IMR-90 (cell line): ENCODE measurements around the gene TBC1D24. TPM values are rescaled to one million over a fixed set of nuclear protein-coding genes. Genes with fewer than 3 reads are reported as not detected.
A peak's percentile ranks its signal among the peaks of the same experiment; 100 is the strongest.

Source experiments
- ATAC-seq: fragments of 200-7000 bp; cut with Tn5 transposase; 2 replicates; pipeline ENCODE4 v1.9.1; 2020; ENCODE audit warnings: low read depth, mild to moderate bottlenecking, moderate library complexity
- BruUV-seq: library from RNA; stranded (reverse); fragments of 400-500 nt; replicated peaks from 2 replicates; lab custom pipeline; 2021; lab: Mats Ljungman, UMichigan
- CTCF ChIA-PET: fragments of 300-600 bp; formaldehyde crosslinking; extraction: SDS; loops from one replicate; lab custom pipeline; 2021; ENCODE audit warnings: antibody characterized with exemption; lab: Yijun Ruan, JAX
- POLR2A ChIA-PET: fragments of 300-600 bp; sonication (Branson Sonifier 250); formaldehyde crosslinking; loops from one replicate; lab custom pipeline; 2022; ENCODE audit warnings: antibody characterized with exemption; ENCODE audit not compliant: unreplicated experiment; lab: Charles Lee
- DNase-seq: peaks from one replicate; pipeline ENCODE4 v3.0.0; 2013
- H2AFZ ChIP-seq: replicated peaks from 2 replicates; pipeline ENCODE3; 2013; ENCODE audit warnings: low read length, mild to moderate bottlenecking; ENCODE audit not compliant: poor library complexity
- H2AK5ac ChIP-seq: 2 replicates; pipeline ENCODE4 v1.6.1; 2013; ENCODE audit warnings: low read depth, low read length, inconsistent platforms
- H2AK9ac ChIP-seq: replicated peaks from 2 replicates; pipeline ENCODE3; 2013; ENCODE audit warnings: mild to moderate bottlenecking, low read depth, low read length, moderate library complexity; ENCODE audit not compliant: poor library complexity
- H2BK120ac ChIP-seq: 2 replicates; pipeline ENCODE4 v1.6.1; 2013; ENCODE audit warnings: low read depth, low read length, inconsistent platforms
- H2BK15ac ChIP-seq: 3 replicates; pipeline ENCODE4 v1.6.1; 2013; ENCODE audit warnings: low read depth, low read length, inconsistent platforms
- H2BK20ac ChIP-seq: 2 replicates; pipeline ENCODE4 v1.6.1; 2013; ENCODE audit warnings: low read depth, mild to moderate bottlenecking, inconsistent platforms, low read length, moderate library complexity
- H2BK5ac ChIP-seq: 2 replicates; pipeline ENCODE4 v1.6.1; 2013; ENCODE audit warnings: mild to moderate bottlenecking, low read depth, low read length, inconsistent platforms; ENCODE audit not compliant: poor library complexity, severe bottlenecking
- H3K14ac ChIP-seq: replicated peaks from 2 replicates; pipeline ENCODE4 v1.6.1; 2013; ENCODE audit warnings: low read depth, low read length, inconsistent platforms
- H3K18ac ChIP-seq: 2 replicates; pipeline ENCODE4 v1.6.1; 2013; ENCODE audit warnings: low read depth, low read length, control low read depth
- H3K23ac ChIP-seq: 2 replicates; pipeline ENCODE4 v1.6.1; 2013; ENCODE audit warnings: low read depth, low read length, inconsistent platforms
- H3K27ac ChIP-seq: 2 replicates; pipeline ENCODE4 v1.5.1; 2013; ENCODE audit warnings: mild to moderate bottlenecking, control low read depth, low read length; ENCODE audit not compliant: insufficient read depth
- H3K27me3 ChIP-seq: 2 replicates; pipeline ENCODE4 v1.6.1; 2013; ENCODE audit warnings: low read length; ENCODE audit not compliant: control insufficient read depth, insufficient read depth
- H3K36me3 ChIP-seq: 2 replicates; pipeline ENCODE4 v1.6.1; 2013; ENCODE audit warnings: low read length, mixed read lengths; ENCODE audit not compliant: control insufficient read depth, insufficient read depth
- H3K4ac ChIP-seq: 2 replicates; pipeline ENCODE4 v1.6.1; 2013; ENCODE audit warnings: low read depth, low read length, inconsistent platforms
- H3K4me1 ChIP-seq: 2 replicates; pipeline ENCODE4 v1.6.1; 2013; ENCODE audit warnings: low read length, mixed read lengths; ENCODE audit not compliant: control insufficient read depth, insufficient read depth
- H3K4me2 ChIP-seq: 2 replicates; pipeline ENCODE4 v1.6.1; 2013; ENCODE audit warnings: low read depth, mild to moderate bottlenecking, control low read depth, low read length, moderate library complexity
- H3K4me3 ChIP-seq: 2 replicates; pipeline ENCODE4 v1.5.1; 2013; ENCODE audit warnings: low read depth, mild to moderate bottlenecking, control low read depth, low read length, moderate library complexity; ENCODE audit not compliant: insufficient read depth
- H3K56ac ChIP-seq: 2 replicates; pipeline ENCODE4 v1.6.1; 2013; ENCODE audit warnings: low read length, inconsistent platforms; ENCODE audit not compliant: insufficient read depth; ENCODE audit errors: extremely low read depth
- H3K79me1 ChIP-seq, 2 experiments: 2 replicates each; pipeline ENCODE4 v1.6.1; 2013; ENCODE audit warnings: low read length in 2 of 2, inconsistent platforms in 1 of 2, low read depth in 1 of 2
- H3K9ac ChIP-seq: 2 replicates; pipeline ENCODE4 v1.6.1; 2013; ENCODE audit warnings: low read depth, low read length, control low read depth
- H3K9me1 ChIP-seq: 2 replicates; pipeline ENCODE4 v1.6.1; 2013; ENCODE audit warnings: low read length, inconsistent platforms; ENCODE audit not compliant: insufficient read depth
- H3K9me3 ChIP-seq: 2 replicates; pipeline ENCODE4 v1.6.1; 2013; ENCODE audit warnings: low read length; ENCODE audit not compliant: control insufficient read depth, insufficient read depth
- H4K20me1 ChIP-seq: 2 replicates; pipeline ENCODE4 v1.6.1; 2013; ENCODE audit warnings: low read length, inconsistent platforms; ENCODE audit not compliant: insufficient read depth
- H4K5ac ChIP-seq: 2 replicates; pipeline ENCODE4 v1.6.1; 2013; ENCODE audit warnings: mild to moderate bottlenecking, low read depth, low read length, control low read depth
- H4K8ac ChIP-seq, 2 experiments: 2 replicates each; pipeline ENCODE4 v1.6.1; 2013; ENCODE audit warnings: low read depth in 2 of 2, low read length in 2 of 2, control low read depth in 1 of 2, inconsistent platforms in 1 of 2
- H4K91ac ChIP-seq: 2 replicates; pipeline ENCODE4 v1.6.1; 2013; ENCODE audit warnings: low read depth, low read length, inconsistent platforms; ENCODE audit not compliant: insufficient read depth
- CEBPB ChIP-seq: IDR thresholded peaks from 2 replicates; pipeline ENCODE4 v1.6.1; 2012; ENCODE audit warnings: low read depth, low read length, improper control_type of control experiment
- CHD1 ChIP-seq: IDR thresholded peaks from 2 replicates; pipeline ENCODE4 v1.6.1; 2012; ENCODE audit warnings: low read depth, low read length, improper control_type of control experiment
- CTCF ChIP-seq: conservative IDR thresholded peaks from 2 replicates; pipeline ENCODE4 v1.5.1; 2012; ENCODE audit warnings: mild to moderate bottlenecking, low read depth, low read length, improper control_type of control experiment
- ELK1 ChIP-seq: fragments of 150-350 bp; IDR thresholded peaks from 2 replicates; pipeline ENCODE4 v1.6.1; 2016; ENCODE audit warnings: low read depth, mild to moderate bottlenecking, low read length, moderate library complexity, borderline replicate concordance
- FOS ChIP-seq: fragments of 150-350 bp; IDR thresholded peaks from 2 replicates; pipeline ENCODE4 v1.6.1; 2016; ENCODE audit warnings: low read depth, low read length
- MAFK ChIP-seq: IDR thresholded peaks from 2 replicates; pipeline ENCODE4 v1.6.1; 2012; ENCODE audit warnings: low read depth, low read length, improper control_type of control experiment
- POLR2A ChIP-seq: IDR thresholded peaks from 2 replicates; pipeline ENCODE4 v1.6.1; 2012; ENCODE audit warnings: mild to moderate bottlenecking, low read depth, low read length
- RAD21 ChIP-seq: IDR thresholded peaks from 2 replicates; pipeline ENCODE4 v1.6.1; 2012; ENCODE audit warnings: low read length, improper control_type of control experiment
- RCOR1 ChIP-seq: IDR thresholded peaks from 2 replicates; pipeline ENCODE4 v1.6.1; 2012; ENCODE audit warnings: mild to moderate bottlenecking, low read length, improper control_type of control experiment; ENCODE audit not compliant: insufficient replicate concordance
- USF2 ChIP-seq: fragments of 150-350 bp; IDR thresholded peaks from 2 replicates; pipeline ENCODE4 v1.6.1; 2017; ENCODE audit warnings: mild to moderate bottlenecking, antibody characterized with exemption, low read length, low read depth
- WGBS, 2 experiments: methylation state at CpG; one replicate each; pipeline versions ENCODE4 v1.1.5 to v1.1.7; 2013; ENCODE audit warnings: missing lambda C conversion rate in 2 of 2; ENCODE audit not compliant: insufficient read length in 1 of 2; ENCODE audit errors: extremely low coverage in 2 of 2; 5-methylcytosine and 5-hydroxymethylcytosine counted together
- dilution Hi-C: fragments of 300-500 bp; cut with HindIII; formaldehyde crosslinking; loops from one replicate; pipeline ENCODE4 v1.14.3; 2018; ENCODE audit warnings: low sequenced_read_pairs; ENCODE audit not compliant: unreplicated experiment
- in situ Hi-C: fragments of 300-500 bp; cut with MboI; formaldehyde crosslinking; loops from 3 replicates; pipeline ENCODE4 v1.14.3; 2019; ENCODE audit warnings: low sequenced_read_pairs, inconsistent platforms, mixed read lengths
- intact Hi-C: fragments of 100-400 bp; cut with micrococcal nuclease; formaldehyde crosslinking; loops from 2 replicates; pipeline ENCODE4 v1.10.0; 2022
- polyA plus RNA-seq, 3 experiments: library from polyadenylated mRNA; depleted of rRNA; stranded (reverse); fragments of >200 nt; gene quantifications; 2 replicates each; pipeline ENCODE4 v1.2.3, GENCODE V29; 2012; ENCODE audit warnings: low replicate concordance in 1 of 3
- total RNA-seq: library from RNA; depleted of rRNA; stranded (reverse); fragments of >200 nt; gene quantifications from 2 replicates; pipeline ENCODE4 v1.2.3, GENCODE V29; 2012

TBC1D24 gene
- total and polyA plus RNA-seq, 2 of the 4 experiments (the other 2 are of a cell fraction), result 7.5 to 13.4 TPM

- Histone ChIP-seq H4K8ac (no peak overlapping the region), H2BK120ac (no peak overlapping the region), H2BK5ac (no peak overlapping the region), H3K9ac (no peak overlapping the region), H3K14ac (no peak overlapping the region), H3K4me3 (no peak overlapping the region), H4K20me1 (peaks cover 18% of the 10 kb centered on the region), H2AK9ac (no peak overlapping the region), H2BK15ac (no peak overlapping the region), H3K9me3 (no peaks in the 10 kb centered on the region), H3K23ac (no peak overlapping the region), H3K27me3 (no peaks in the 10 kb centered on the region), H3K27ac (no peak overlapping the region), H3K4ac (no peak overlapping the region), H2AFZ (peak overlapping the region; percentile 58), H2AK5ac (no peak overlapping the region), H4K5ac (no peak overlapping the region), H3K4me1 (peaks cover 3% of the 10 kb centered on the region), H3K4me2 (no peak overlapping the region), H3K56ac (no peak overlapping the region), H2BK20ac (no peak overlapping the region), H3K79me1 (peaks cover 3 to 23% of the 10 kb centered on the region in 2 experiments), H3K18ac (no peak overlapping the region), H4K91ac (no peak overlapping the region), H3K9me1 (no peaks in the 10 kb centered on the region), H3K36me3 (peaks cover 19% of the 10 kb centered on the region; the same call in 1 of the 2 replicates)
- in situ Hi-C loops (loop anchor here (5.0 kb wide), 1 partner anchor 155 kb away; the partner anchor contains the start of gene ABCA3), intact Hi-C loops (no loop called here), dilution Hi-C loops (no loop called here)
- TF ChIP-seq RCOR1 (no peak), RAD21 (no peak), MAFK (no peak), CTCF (no peak), ELK1 (no peak), FOS (no peak), USF2 (no peak), CEBPB (no peak), CHD1 (no peak), POLR2A (no peak)
- ChIA-PET POLR2A (no interaction called here), CTCF (no interaction called here)
- DNase-seq (no peak), ATAC-seq (no peak)
- 57% methylated on average over 16 of the region's 21 CpGs; no CpG with 5 or more reads in 1 of the 2 experiments for WGBS, 2 experiments
- BruUV-seq, result no TSS peak
Observed at GRCh38 chr16:2497116-2497630, 22.2 kb downstream of the TBC1D24 start.
